GM12874 (cell line): ENCODE results near the gene MFSD12.

ENCODE experiments used
- CTCF ChIP-seq: IDR thresholded peaks from 2 replicates; pipeline ENCODE4 v1.5.1; 2011; ENCODE audit warnings: low read depth, mild to moderate bottlenecking, control low read depth, low read length, moderate library complexity; ENCODE audit not compliant: insufficient read depth

MFSD12 gene

GRCh38 chr19:3589949-3590348, 32.6 kb upstream of the MFSD12 start:
- no peak for TF ChIP-seq CTCF

- no peak for TF ChIP-seq CTCF
These were observed 32.1 kb upstream of the MFSD12 start for GRCh38 chr19:3589439-3589838.

GRCh38 chr19:3586707-3587346, 29.4 kb upstream of the MFSD12 start:
- TF ChIP-seq CTCF = no peak

- peak; percentile 59 for TF ChIP-seq CTCF
These were observed 28.8 kb upstream of the MFSD12 start for GRCh38 chr19:3586127-3586626.

GRCh38 chr19:3585301-3586126, 28.1 kb upstream of the MFSD12 start, which contains the start of gene GIPC3:
TSS of gene GIPC3 (plus strand) at chr19:3585478. CDS start at chr19:3585598, 120 bp downstream.
- no peak for TF ChIP-seq CTCF

GRCh38 chr19:3580156-3580934, 23.0 kb upstream of the MFSD12 start:
- no peak for TF ChIP-seq CTCF

GRCh38 chr19:3578390-3578789, 21.0 kb upstream of the MFSD12 start:
- no peak for TF ChIP-seq CTCF
